ENCODE data around the gene SLC35E2B.
"Not testable (repeated sequence)": the region's sequence is repeated elsewhere in the genome, so short reads cannot be mapped to it uniquely, and the experiment has no call there.

Gene SLC35E2B

DNA sequence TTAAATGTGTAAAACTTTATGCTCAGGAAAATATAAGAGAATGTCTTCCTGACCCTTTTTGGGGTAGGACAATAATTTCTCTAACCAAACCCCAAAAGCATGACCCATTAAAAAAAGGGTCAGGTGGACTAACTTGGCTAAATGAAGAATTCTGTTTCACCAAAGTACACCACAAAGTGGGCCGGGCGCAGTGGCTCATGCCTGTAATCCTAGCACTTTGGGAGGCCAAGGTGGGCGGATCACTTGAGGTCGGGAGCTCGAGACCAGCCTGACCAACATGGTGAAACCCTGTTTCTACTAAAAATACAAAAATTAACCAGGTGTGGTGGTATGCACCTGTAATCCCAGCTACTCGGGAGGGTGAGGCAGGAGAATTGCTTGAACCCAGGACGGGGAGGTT lies 3.1 kb downstream of the SLC35E2B start:
- not testable (repeated sequence) for H3K9ac ChIP-seq (ENCODE audit: low read depth, low read length); H3K4me1 ChIP-seq (ENCODE audit: insufficient read depth, low read length); H3K36me3 ChIP-seq (ENCODE audit: insufficient read depth, low read length); H3K9me3 ChIP-seq (ENCODE audit: control insufficient read depth, insufficient read depth, low read length)

DNA sequence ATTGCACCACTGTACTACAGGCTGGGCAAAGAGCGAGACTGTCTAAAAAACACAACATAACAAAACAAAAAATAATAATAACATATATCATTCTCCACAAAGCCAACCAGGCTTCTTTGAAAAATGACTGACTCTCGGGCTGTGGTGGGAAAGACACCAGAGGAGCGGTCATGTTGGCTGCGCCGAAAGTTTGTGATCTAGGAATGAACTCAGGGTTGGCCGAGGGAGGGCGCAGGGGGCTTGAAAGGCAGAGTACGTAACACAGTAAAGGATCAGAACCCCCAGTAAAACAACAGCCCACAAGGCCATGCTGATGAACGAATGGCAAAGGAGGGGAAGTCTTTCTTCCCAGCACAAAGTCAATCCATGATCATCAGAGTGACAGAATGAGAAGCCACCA lies 4.7 kb downstream of the SLC35E2B start:
- Histone ChIP-seq H3K4me1 (ENCODE audit: insufficient read depth, low read length) (0 out of 2 replicates have a peak, but pooled peaks cover 3% of the 10 kb centered on the region), H3K9ac (ENCODE audit: low read depth, low read length) (no peak overlapping the region), H3K9me3 (ENCODE audit: control insufficient read depth, insufficient read depth, low read length) (no peaks in the 10 kb centered on the region), H3K36me3 (ENCODE audit: insufficient read depth, low read length) (no peaks in the 10 kb centered on the region)

DNA sequence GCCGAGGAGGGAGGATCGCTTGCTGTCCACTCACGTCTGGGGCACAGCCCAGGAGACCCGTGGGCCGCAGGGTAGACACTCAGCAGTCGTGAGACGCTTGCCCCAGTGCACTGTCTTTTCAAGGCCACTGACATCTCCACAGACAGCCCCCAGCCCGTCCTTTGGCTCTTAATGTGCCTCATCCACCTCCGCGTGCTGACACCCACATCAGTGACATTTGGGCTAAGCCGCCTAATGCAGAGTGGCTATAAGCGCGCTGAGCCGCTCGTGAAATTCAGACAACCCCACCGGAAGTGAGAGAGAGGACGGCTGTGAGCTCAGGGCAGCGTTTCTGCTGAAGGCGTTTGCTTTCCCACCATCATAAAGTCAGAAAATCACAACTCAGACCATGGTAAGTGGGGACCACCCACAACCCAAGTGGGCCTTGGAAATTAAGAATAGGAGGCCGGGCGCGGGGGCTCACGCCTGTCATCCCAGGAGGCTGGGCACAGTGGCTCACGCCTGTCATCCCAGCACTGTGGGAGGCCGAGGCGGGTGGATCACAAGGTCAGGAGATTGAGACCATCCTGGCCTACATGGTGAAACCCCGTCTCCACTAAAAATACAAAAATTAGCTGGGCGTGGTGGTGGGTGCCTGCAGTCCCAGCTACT lies 8.4 kb downstream of the SLC35E2B start:
- H3K4me1 ChIP-seq (ENCODE audit: insufficient read depth, low read length) = 0 out of 2 replicates have a peak, but pooled peaks cover 3% of the 10 kb centered on the region
- no peaks in the 10 kb centered on the region for H3K36me3 ChIP-seq (ENCODE audit: insufficient read depth, low read length)
- H3K9ac ChIP-seq (ENCODE audit: low read depth, low read length) = no peak overlapping the region
- H3K9me3 ChIP-seq (ENCODE audit: control insufficient read depth, insufficient read depth, low read length) = no peaks in the 10 kb centered on the region

DNA sequence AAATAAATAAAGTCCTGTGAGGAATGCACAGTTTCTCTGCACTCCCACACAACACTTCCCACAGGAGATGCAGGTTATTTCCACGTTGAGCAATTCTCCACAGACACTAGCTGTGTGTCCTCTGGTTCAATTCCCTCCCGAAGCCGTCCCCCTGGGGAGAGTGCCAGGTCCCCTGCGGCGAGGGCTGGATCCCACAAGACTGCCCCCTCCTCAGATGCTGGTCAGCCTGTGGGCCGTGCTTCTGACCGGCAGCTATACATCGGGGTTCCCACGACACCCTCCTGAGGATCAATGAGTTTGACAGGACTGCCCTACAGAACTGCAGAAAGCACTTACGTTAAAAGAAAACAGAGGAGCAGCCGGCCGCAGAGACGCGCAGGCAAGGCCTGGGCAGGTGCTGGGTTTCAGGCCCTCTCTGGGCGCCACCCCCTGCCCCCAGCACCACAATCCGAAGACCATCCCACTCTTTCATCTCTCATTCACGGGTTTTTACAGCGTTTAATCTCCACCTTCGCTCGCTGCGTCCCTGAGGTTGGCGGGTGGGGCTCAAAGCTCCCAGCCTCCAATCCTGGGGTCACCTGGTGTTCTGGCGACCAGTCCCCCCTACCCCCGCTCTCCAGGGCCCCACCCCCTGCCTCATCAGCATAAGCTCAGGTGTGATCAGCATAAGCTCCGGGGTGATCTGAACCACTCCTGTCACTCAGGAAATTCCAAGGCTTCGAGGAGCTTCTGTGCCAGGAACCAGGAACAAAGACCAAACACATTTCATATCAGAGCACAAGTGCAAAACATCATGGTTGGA lies 9.3 kb downstream of the SLC35E2B start:
- no peaks in the 10 kb centered on the region for H3K9me3 ChIP-seq (ENCODE audit: control insufficient read depth, insufficient read depth, low read length)
- no peak overlapping the region for H3K9ac ChIP-seq (ENCODE audit: low read depth, low read length)
- no peaks in the 10 kb centered on the region for H3K36me3 ChIP-seq (ENCODE audit: insufficient read depth, low read length)
- peaks cover 3% of the 10 kb centered on the region; the same call in 1 of the 2 replicates for H3K4me1 ChIP-seq (ENCODE audit: insufficient read depth, low read length)

DNA sequence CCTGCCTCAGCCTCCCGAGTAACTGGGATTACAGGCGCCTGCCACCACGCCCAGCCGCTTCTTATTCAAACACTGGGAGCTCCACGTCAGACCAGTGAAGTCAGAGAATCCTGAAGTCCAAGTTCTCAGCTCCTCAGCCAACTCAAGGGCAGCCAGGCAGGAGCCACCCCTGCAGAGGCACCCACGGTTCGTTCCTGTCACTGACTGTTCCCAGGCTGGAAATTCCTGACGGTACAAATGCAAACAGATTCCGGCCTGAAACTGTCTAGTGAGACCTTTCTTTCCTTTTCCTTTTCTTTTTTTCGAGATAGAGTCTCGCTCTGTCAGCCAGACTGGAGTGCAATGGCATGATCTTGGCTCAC lies 11.7 kb downstream of the SLC35E2B start:
- Histone ChIP-seq H3K9me3 (ENCODE audit: control insufficient read depth, insufficient read depth, low read length) (no peaks in the 10 kb centered on the region; the same call in 1 of the 2 replicates), H3K9ac (ENCODE audit: low read depth, low read length) (no peak overlapping the region), H3K4me1 (ENCODE audit: insufficient read depth, low read length) (peaks cover 3% of the 10 kb centered on the region; the same call in 1 of the 2 replicates), H3K36me3 (ENCODE audit: insufficient read depth, low read length) (no peaks in the 10 kb centered on the region)

DNA sequence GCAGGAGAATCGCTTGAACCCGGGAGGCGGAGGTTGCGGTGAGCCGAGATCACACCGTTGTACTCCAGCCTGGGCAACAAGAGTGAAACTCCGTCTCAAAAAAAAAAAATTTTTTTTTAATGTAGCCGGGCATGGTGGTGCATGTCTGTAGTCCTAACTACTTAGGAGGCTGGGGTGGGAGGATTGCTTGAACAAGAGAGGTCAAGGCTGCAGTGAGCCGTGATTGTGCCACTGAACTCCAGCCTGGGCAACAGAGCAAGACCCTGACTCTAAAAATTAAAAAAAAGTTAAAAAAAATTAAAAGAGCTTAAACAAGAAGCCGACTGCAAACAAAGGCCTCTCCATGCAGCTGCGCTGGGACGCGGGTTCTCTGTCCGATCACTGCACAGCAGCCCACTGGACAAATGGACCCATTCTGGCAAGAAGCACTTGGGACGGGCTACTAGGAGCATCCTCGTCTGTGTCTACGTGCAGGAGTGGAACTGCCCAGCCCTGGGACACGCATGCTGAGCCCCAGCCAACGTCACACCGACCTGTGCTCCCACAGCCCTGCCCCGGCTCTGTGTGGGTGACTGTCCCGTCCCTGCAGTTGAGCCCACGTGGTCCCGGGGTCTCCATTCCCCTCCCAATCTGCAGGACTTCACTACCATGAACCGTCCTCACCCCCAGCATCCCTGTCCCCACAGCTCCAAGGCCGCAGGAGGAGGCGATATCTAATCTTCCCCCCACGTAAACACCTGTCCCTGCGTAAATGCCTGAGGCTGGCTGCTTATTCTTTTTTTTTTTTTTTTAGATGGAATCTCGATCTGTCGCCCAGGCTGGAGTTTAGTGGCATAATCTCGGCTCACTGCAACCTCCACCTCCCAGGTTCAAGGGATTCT lies 12.3 kb downstream of the SLC35E2B start:
- H3K36me3 ChIP-seq (ENCODE audit: insufficient read depth, low read length) = no peaks in the 10 kb centered on the region
- H3K9ac ChIP-seq (ENCODE audit: low read depth, low read length) = no peak overlapping the region
- no peaks in the 10 kb centered on the region; the same call in 1 of the 2 replicates for H3K9me3 ChIP-seq (ENCODE audit: control insufficient read depth, insufficient read depth, low read length)
- H3K4me1 ChIP-seq (ENCODE audit: insufficient read depth, low read length) = peaks cover 3% of the 10 kb centered on the region; the same call in 1 of the 2 replicates

DNA sequence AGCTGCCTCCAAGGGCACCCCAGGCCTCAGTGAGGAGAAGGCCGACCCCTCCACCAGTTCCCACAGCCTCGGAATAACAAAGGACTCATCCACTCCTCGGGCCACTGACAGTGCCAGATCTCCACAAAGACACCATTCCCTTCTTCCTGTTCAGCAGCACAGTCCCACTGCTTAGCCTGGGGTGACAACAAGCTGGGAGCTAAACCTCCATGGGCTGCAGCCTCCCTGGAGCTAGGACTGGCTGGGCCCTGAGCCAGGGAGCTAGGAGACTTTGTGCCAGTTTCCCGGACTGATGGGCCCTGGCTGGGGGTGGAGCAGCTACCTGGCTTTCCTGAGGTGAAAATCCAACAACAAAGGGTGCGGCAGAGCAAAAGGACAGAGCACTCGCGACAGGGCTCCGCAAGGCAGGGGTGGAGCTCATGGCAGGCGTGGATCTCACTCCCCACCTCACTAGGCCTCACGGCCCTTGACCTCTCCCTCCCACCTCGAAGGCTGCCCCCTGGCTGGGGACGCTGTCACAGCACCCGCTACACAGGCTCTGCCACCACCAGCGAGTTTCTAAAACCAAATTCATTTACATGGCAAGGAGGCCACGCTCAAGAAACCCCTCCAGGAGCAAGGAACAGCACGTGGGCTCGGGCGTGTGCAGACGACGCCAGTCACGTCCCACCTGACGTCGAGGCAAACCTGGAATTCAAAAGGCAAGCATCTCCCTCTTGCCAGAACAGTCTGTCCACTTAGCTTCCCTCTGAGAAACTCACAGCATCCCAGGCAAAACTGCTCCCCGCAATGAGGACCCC lies 13.8 kb downstream of the SLC35E2B start:
- Histone ChIP-seq H3K4me1 (ENCODE audit: insufficient read depth, low read length) (no peaks in the 10 kb centered on the region; the same call in 1 of the 2 replicates), H3K36me3 (ENCODE audit: insufficient read depth, low read length) (no peaks in the 10 kb centered on the region), H3K9me3 (ENCODE audit: control insufficient read depth, insufficient read depth, low read length) (no peaks in the 10 kb centered on the region; the same call in 1 of the 2 replicates), H3K9ac (ENCODE audit: low read depth, low read length) (no peak overlapping the region)

DNA sequence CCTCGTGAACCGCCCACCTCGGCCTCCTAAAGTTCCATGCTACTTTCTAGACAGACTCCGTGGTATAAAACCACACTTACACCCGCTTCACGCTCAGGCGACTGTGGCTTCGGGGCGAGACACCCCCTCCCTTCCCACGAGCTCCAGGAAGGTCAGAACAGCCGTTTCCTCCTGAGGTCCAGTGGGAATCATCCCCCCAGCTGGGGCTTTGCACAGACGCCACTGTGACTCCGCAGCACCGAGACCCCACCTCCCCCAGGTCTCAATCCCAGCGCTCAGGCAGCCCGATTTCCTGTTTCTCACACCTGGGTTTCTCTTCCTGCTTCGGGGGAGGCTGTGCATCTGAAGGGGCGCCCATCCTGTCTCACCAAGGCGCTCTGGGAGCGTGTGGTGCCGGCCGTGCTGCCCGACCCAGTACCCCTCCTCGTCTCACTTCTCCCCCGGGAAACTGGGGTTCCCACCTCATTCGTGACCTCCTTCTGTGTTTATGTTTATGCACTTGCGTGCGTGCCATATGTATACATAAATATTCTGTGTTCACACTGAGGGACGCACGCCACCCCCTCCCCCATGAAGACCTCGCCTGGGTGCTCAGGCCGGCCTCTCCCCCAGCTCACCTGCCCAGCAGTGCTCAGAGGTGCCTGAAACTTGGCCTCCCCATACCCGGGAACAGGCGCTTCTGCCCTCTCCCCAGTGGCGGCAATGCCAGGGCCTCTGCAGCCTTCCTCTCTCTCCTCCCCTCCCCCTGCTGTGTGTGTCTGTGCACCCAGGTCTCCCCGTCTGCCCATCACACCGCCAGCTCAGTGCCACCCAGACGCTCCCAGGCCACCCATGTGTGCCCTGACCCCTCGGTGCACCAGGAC lies 14.6 kb downstream of the SLC35E2B start:
- H3K4me1 ChIP-seq (ENCODE audit: insufficient read depth, low read length) = no peaks in the 10 kb centered on the region; the same call in 1 of the 2 replicates
- no peaks in the 10 kb centered on the region; the same call in 1 of the 2 replicates for H3K9me3 ChIP-seq (ENCODE audit: control insufficient read depth, insufficient read depth, low read length)
- H3K36me3 ChIP-seq (ENCODE audit: insufficient read depth, low read length) = no peaks in the 10 kb centered on the region
- H3K9ac ChIP-seq (ENCODE audit: low read depth, low read length) = no peak overlapping the region

DNA sequence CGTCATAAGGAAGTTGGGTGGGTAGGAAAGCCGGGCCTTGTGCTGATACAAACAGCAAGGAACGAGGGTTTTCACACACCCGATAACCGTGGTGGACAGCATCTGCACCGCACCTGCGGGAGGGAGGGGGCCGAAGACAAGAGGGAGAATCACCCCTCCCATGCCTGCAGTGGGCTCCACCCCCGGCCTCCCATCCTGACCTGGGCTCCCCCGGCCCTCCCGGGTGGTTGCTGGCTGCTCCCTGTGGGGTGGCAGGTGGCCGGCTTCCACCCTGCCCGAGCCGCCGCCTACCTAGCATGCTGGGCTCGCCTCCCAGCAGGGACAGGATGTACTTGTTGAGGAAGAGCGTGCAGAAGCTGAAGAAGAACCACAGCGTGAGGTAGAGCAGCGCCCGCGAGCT lies 16.5 kb downstream of the SLC35E2B start:
- not testable (repeated sequence) for H3K36me3 ChIP-seq (ENCODE audit: insufficient read depth, low read length); H3K9ac ChIP-seq (ENCODE audit: low read depth, low read length); H3K4me1 ChIP-seq (ENCODE audit: insufficient read depth, low read length); H3K9me3 ChIP-seq (ENCODE audit: control insufficient read depth, insufficient read depth, low read length)

DNA sequence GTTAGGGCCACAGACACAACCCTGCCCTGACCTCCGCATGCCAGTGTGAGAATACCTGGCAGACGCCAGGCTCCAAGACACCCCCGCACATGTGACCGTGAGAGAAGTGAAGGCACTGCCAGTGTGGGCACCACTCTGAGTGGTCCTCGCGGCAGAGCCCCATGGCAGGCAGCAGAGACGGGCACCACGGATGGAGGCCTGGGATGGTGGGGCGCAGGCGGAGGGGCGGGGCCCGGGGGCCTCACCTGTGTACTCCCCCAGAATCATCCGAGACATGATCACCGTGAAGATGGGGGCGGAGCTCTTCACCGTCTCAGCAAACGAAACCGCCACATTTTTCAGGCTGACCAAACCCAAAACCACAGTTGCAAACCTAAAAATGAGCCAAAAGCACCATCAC lies 17.4 kb downstream of the SLC35E2B start:
- H3K36me3 ChIP-seq (ENCODE audit: insufficient read depth, low read length); H3K4me1 ChIP-seq (ENCODE audit: insufficient read depth, low read length); H3K9me3 ChIP-seq (ENCODE audit: control insufficient read depth, insufficient read depth, low read length): not testable (repeated sequence)

DNA sequence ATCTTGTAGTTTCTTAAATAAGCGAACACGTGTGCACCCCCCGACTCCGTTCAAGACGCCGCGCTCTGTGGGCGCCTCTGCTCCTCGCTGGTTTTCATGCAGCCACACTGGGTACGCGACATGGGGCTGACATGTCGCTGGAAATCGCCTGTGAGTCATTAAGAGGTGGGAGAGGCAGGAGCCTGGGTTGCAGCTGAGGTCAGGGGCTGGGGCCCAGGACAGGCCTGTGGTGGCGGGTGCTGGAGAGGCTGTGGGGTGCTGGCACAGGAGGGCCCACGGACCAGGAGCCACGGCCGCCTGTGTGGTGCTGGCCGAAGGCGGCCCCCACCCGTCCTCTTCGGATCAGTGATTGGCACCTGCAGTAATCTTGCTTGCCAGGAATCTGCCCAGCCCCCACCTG lies 17.8 kb downstream of the SLC35E2B start:
- not testable (repeated sequence) for H3K9ac ChIP-seq (ENCODE audit: low read depth, low read length); H3K4me1 ChIP-seq (ENCODE audit: insufficient read depth, low read length); H3K36me3 ChIP-seq (ENCODE audit: insufficient read depth, low read length); H3K9me3 ChIP-seq (ENCODE audit: control insufficient read depth, insufficient read depth, low read length)

More for the DNA sequence above, 17.4 kb downstream of the SLC35E2B start:
- not testable (repeated sequence) for H3K9ac ChIP-seq (ENCODE audit: low read depth, low read length)

DNA sequence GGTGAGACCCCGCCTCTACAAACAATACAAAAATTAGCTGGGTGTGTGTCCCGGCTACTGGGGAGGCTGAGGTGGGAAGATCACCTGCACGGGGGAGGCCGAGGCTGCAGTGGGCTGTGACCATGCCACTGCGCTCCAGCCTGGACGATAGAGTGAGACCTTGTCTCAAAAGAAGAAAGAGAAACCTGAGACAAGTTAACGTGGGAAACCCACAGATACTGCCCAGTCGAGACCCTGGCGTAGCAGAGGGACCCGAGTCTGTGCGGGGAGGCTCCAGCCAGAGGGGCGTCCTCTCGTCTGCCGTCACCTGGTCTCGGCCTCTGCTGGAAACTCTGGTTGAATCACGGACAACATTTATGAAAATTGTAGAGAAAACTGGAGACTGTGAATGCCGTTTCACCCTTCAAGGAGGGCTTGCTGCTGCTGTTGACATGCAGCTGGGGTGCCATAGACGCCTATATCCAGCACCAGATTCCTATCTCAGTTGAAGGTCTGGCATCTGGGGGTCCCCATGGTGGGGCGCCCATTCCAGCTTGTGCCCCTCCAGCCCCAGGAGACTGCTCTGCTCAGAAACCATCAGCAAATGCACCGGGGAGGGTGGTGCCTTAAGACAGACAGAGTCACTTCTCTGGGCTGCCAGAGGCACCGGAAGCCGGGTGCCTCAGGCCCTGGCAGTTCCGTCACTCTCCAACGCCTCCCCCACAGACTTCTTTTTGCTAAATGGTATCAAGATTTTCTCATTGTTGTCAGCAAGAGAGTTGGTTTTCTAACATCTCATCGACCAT lies 20.2 kb downstream of the SLC35E2B start:
- Histone ChIP-seq H3K9me3 (ENCODE audit: control insufficient read depth, insufficient read depth, low read length) (no peaks in the 10 kb centered on the region), H3K9ac (ENCODE audit: low read depth, low read length) (no peak overlapping the region), H3K36me3 (ENCODE audit: insufficient read depth, low read length) (0 out of 2 replicates have a peak, but pooled peaks cover 5% of the 10 kb centered on the region), H3K4me1 (ENCODE audit: insufficient read depth, low read length) (no peaks in the 10 kb centered on the region)
